SJSA1 (cell line): ENCODE results near the gene KLHL22. TPM values are rescaled to one million over a fixed set of nuclear protein-coding genes. Genes with fewer than 3 reads are reported as not detected.
"Not testable (repeated sequence)": the region's sequence is repeated elsewhere in the genome, so short reads cannot be mapped to it uniquely, and the experiment has no call there.

Experiments used
- DNase-seq, 2 experiments: peaks; one replicate each; pipeline ENCODE4 v3.0.0-alpha.2; 2015 to 2020; ENCODE audit warnings: low spot score in 2 of 2, low read depth in 1 of 2
- H3K27ac ChIP-seq: fragments of 250-450 bp; sonication (Bioruptor Pico); 2 replicates; pipeline ENCODE4 v1.5.1; 2020; ENCODE audit warnings: mild to moderate bottlenecking, moderate library complexity
- H3K27me3 ChIP-seq: fragments of 250-450 bp; sonication (Bioruptor Pico); replicated peaks from 2 replicates; pipeline ENCODE4 v1.5.1; 2020; ENCODE audit warnings: mild to moderate bottlenecking, moderate library complexity
- H3K36me3 ChIP-seq: fragments of 250-450 bp; sonication (Bioruptor Pico); 2 replicates; pipeline ENCODE4 v1.5.1; 2020; ENCODE audit warnings: mild to moderate bottlenecking
- H3K4me1 ChIP-seq: fragments of 250-450 bp; sonication (Bioruptor Pico); replicated peaks from 2 replicates; pipeline ENCODE4 v1.6.1; 2021; ENCODE audit warnings: mild to moderate bottlenecking
- H3K4me3 ChIP-seq: fragments of 250-450 bp; sonication (Bioruptor Pico); 2 replicates; pipeline ENCODE4 v1.5.1; 2020; ENCODE audit warnings: mild to moderate bottlenecking
- H3K9me3 ChIP-seq: fragments of 250-450 bp; sonication (Bioruptor Pico); replicated peaks from 2 replicates; pipeline ENCODE4 v1.5.1; 2020; ENCODE audit warnings: mild to moderate bottlenecking
- total RNA-seq: library from RNA; depleted of rRNA; stranded (reverse); fragments of >200 nt; shearing (Covaris generic); gene quantifications from 2 replicates; pipeline ENCODE4 v1.2.3, GENCODE V29; 2014

Gene KLHL22
- total RNA-seq, 1 experiment from 2014 or later, result 24.2 TPM

GRCh38 chr22:20464096-20464614, 31.4 kb downstream of the KLHL22 start:
- Histone ChIP-seq H3K9me3 (no peaks in the 10 kb centered on the region), H3K4me3 (no peak overlapping the region), H3K4me1 (no peaks in the 10 kb centered on the region), H3K27me3 (no peaks in the 10 kb centered on the region), H3K27ac (no peak overlapping the region), H3K36me3 (peaks cover 18% of the 10 kb centered on the region)
- DNase-seq, result no peak

GRCh38 chr22:20463324-20464095, 32.1 kb downstream of the KLHL22 start:
- Histone ChIP-seq H3K9me3 (no peaks in the 10 kb centered on the region), H3K27me3 (no peaks in the 10 kb centered on the region), H3K4me3 (no peak overlapping the region), H3K27ac (no peak overlapping the region), H3K36me3 (peaks cover 18% of the 10 kb centered on the region), H3K4me1 (no peaks in the 10 kb centered on the region)
- no peak for DNase-seq

- no peak overlapping the region for H3K4me3 ChIP-seq
- peaks cover 8% of the 10 kb centered on the region for H3K4me1 ChIP-seq
- DNase-seq, result no peak
- H3K27ac ChIP-seq, result no peak overlapping the region
- peaks cover 19% of the 10 kb centered on the region for H3K36me3 ChIP-seq
- H3K27me3 ChIP-seq, result no peaks in the 10 kb centered on the region
- no peaks in the 10 kb centered on the region for H3K9me3 ChIP-seq
Observed at GRCh38 chr22:20459862-20460261, 35.7 kb downstream of the KLHL22 start.

- no peak overlapping the region for H3K27ac ChIP-seq
- DNase-seq, result no peak
- H3K4me3 ChIP-seq, result no peak overlapping the region
- peaks cover 13% of the 10 kb centered on the region; the same call in 1 of the 2 replicates for H3K36me3 ChIP-seq
- no peaks in the 10 kb centered on the region for H3K27me3 ChIP-seq
- H3K9me3 ChIP-seq, result no peaks in the 10 kb centered on the region
- peaks cover 10% of the 10 kb centered on the region for H3K4me1 ChIP-seq
Observed at GRCh38 chr22:20459152-20459542, 36.4 kb downstream of the KLHL22 start.

- Histone ChIP-seq H3K9me3 (no peaks in the 10 kb centered on the region), H3K36me3 (peaks cover 13% of the 10 kb centered on the region; the same call in 1 of the 2 replicates), H3K27ac (no peak overlapping the region), H3K27me3 (no peaks in the 10 kb centered on the region), H3K4me1 (peaks cover 10% of the 10 kb centered on the region), H3K4me3 (no peak overlapping the region)
- no peak for DNase-seq
Observed at GRCh38 chr22:20458530-20459151, 37.0 kb downstream of the KLHL22 start.

- Histone ChIP-seq H3K9me3 (no peaks in the 10 kb centered on the region), H3K27me3 (no peaks in the 10 kb centered on the region), H3K27ac (no peak overlapping the region), H3K4me1 (peaks cover 10% of the 10 kb centered on the region), H3K36me3 (peaks cover 13% of the 10 kb centered on the region; the same call in 1 of the 2 replicates), H3K4me3 (no peak overlapping the region)
- DNase-seq, result no peak
Observed at GRCh38 chr22:20457506-20458240, 37.9 kb downstream of the KLHL22 start.

- H3K27ac ChIP-seq, result no peak overlapping the region
- no peaks in the 10 kb centered on the region for H3K27me3 ChIP-seq
- H3K9me3 ChIP-seq, result no peaks in the 10 kb centered on the region
- peaks cover 10% of the 10 kb centered on the region for H3K4me1 ChIP-seq
- H3K4me3 ChIP-seq, result no peak overlapping the region
- peaks cover 13% of the 10 kb centered on the region; the same call in 1 of the 2 replicates for H3K36me3 ChIP-seq
- DNase-seq, result no peak
Observed at GRCh38 chr22:20456722-20457076, 38.9 kb downstream of the KLHL22 start.

- Histone ChIP-seq H3K27ac (no peak overlapping the region), H3K27me3 (no peaks in the 10 kb centered on the region), H3K4me3 (no peak overlapping the region), H3K36me3 (peaks cover 13% of the 10 kb centered on the region; the same call in 1 of the 2 replicates), H3K9me3 (no peaks in the 10 kb centered on the region), H3K4me1 (peaks cover 10% of the 10 kb centered on the region)
- DNase-seq, result peak; percentile 64 to 81
Observed at GRCh38 chr22:20456064-20456721, 39.4 kb downstream of the KLHL22 start.

- no peak overlapping the region for H3K27ac ChIP-seq
- DNase-seq, result no peak
Observed at GRCh38 chr22:20455709-20456063, 39.9 kb downstream of the KLHL22 start.

GRCh38 chr22:20453222-20453621, 42.4 kb downstream of the KLHL22 start:
- H3K36me3 ChIP-seq, result peaks cover 9% of the 10 kb centered on the region; the same call in 1 of the 2 replicates
- no peak overlapping the region for H3K4me3 ChIP-seq
- peaks cover 10% of the 10 kb centered on the region for H3K4me1 ChIP-seq
- DNase-seq, result no peak
- H3K9me3 ChIP-seq, result no peaks in the 10 kb centered on the region
- no peak overlapping the region for H3K27ac ChIP-seq
- H3K27me3 ChIP-seq, result no peaks in the 10 kb centered on the region

More at GRCh38 chr22:20455709-20456063, 39.9 kb downstream of the KLHL22 start:
- Histone ChIP-seq H3K4me1 (peaks cover 10% of the 10 kb centered on the region), H3K27me3 (no peaks in the 10 kb centered on the region), H3K36me3 (peaks cover 13% of the 10 kb centered on the region; the same call in 1 of the 2 replicates), H3K4me3 (no peak overlapping the region), H3K9me3 (no peaks in the 10 kb centered on the region)

GRCh38 chr22:20451920-20452319, 43.7 kb downstream of the KLHL22 start:
- peaks cover 10% of the 10 kb centered on the region for H3K4me1 ChIP-seq
- H3K36me3 ChIP-seq, result peaks cover 8% of the 10 kb centered on the region; the same call in 1 of the 2 replicates
- DNase-seq, result no peak
- no peaks in the 10 kb centered on the region for H3K27me3 ChIP-seq
- H3K4me3 ChIP-seq, result no peak overlapping the region
- no peaks in the 10 kb centered on the region for H3K9me3 ChIP-seq
- no peak overlapping the region for H3K27ac ChIP-seq

- not testable (repeated sequence) for H3K36me3 ChIP-seq, H3K27me3 ChIP-seq, DNase-seq, H3K9me3 ChIP-seq, H3K27ac ChIP-seq, H3K4me1 ChIP-seq, H3K4me3 ChIP-seq
Observed at GRCh38 chr22:20451129-20451778, 44.3 kb downstream of the KLHL22 start.

- Histone ChIP-seq H3K9me3 (no peaks in the 10 kb centered on the region), H3K4me1 (0 out of 2 replicates have a peak, but pooled peaks cover 5% of the 10 kb centered on the region), H3K27ac (no peak overlapping the region), H3K4me3 (no peak overlapping the region), H3K36me3 (peaks cover 8% of the 10 kb centered on the region), H3K27me3 (no peaks in the 10 kb centered on the region)
- DNase-seq, result no peak
Observed at GRCh38 chr22:20450551-20450906, 45.1 kb downstream of the KLHL22 start.
